B cell (primary cell): ENCODE measurements around the gene ZBTB8B.
A peak's percentile ranks its signal among the peaks of the same experiment; 100 is the strongest.
"Not testable (repeated sequence)": the region's sequence is repeated elsewhere in the genome, so short reads cannot be mapped to it uniquely, and the experiment has no call there.

Source experiments
- EZH2 ChIP-seq: IDR thresholded peaks from 2 replicates; pipeline ENCODE4 v1.6.1; 2012; ENCODE audit warnings: borderline replicate concordance, low read depth, mild to moderate bottlenecking, moderate library complexity, low read length; ENCODE audit not compliant: insufficient read depth, poor library complexity, severe bottlenecking
- TF ChIP-seq, protein P1 (sequence below): fragments of 200-600 bp; IDR thresholded peaks from one replicate; pipeline ENCODE4 v1.8.0; 2022; ENCODE audit warnings: antibody characterized with exemption, mild to moderate bottlenecking

DNA sequence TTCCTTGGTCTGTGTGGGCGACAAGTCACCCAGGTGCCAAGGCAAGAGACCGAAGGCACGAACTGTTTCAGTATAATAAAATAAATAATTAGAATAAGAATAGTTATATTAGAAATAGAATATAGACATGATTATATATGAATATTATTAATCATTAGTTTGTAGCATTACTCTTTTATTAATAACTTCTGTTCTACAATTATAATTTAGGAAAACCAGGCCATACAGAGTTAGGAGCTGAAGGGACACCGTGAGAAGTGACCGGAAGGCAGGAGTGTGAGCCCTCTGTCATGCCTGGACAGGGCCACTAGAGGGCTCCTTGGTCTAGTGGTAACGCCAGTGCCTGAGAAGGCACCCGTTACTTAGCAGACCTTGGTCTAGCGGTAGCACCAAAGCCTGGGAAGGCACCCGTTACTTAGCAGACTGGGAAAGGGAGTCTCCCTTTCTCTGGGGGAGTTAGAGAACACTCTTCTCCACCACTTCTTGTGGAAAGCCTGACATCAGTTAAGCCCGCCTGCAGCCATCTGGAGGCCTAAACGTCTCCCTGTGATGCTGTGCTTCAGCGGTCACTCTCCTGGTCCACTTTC lies 16.6 kb upstream of the ZBTB8B start:
- TF ChIP-seq, protein P1, sequence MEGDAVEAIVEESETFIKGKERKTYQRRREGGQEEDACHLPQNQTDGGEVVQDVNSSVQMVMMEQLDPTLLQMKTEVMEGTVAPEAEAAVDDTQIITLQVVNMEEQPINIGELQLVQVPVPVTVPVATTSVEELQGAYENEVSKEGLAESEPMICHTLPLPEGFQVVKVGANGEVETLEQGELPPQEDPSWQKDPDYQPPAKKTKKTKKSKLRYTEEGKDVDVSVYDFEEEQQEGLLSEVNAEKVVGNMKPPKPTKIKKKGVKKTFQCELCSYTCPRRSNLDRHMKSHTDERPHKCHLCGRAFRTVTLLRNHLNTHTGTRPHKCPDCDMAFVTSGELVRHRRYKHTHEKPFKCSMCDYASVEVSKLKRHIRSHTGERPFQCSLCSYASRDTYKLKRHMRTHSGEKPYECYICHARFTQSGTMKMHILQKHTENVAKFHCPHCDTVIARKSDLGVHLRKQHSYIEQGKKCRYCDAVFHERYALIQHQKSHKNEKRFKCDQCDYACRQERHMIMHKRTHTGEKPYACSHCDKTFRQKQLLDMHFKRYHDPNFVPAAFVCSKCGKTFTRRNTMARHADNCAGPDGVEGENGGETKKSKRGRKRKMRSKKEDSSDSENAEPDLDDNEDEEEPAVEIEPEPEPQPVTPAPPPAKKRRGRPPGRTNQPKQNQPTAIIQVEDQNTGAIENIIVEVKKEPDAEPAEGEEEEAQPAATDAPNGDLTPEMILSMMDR, result peak; percentile 75
- TF ChIP-seq EZH2, result not testable (repeated sequence)
